Measurements from ENCODE around the gene CDKN2AIPNL.

The CDKN2AIPNL gene, protein sequence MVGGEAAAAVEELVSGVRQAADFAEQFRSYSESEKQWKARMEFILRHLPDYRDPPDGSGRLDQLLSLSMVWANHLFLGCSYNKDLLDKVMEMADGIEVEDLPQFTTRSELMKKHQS

DNA sequence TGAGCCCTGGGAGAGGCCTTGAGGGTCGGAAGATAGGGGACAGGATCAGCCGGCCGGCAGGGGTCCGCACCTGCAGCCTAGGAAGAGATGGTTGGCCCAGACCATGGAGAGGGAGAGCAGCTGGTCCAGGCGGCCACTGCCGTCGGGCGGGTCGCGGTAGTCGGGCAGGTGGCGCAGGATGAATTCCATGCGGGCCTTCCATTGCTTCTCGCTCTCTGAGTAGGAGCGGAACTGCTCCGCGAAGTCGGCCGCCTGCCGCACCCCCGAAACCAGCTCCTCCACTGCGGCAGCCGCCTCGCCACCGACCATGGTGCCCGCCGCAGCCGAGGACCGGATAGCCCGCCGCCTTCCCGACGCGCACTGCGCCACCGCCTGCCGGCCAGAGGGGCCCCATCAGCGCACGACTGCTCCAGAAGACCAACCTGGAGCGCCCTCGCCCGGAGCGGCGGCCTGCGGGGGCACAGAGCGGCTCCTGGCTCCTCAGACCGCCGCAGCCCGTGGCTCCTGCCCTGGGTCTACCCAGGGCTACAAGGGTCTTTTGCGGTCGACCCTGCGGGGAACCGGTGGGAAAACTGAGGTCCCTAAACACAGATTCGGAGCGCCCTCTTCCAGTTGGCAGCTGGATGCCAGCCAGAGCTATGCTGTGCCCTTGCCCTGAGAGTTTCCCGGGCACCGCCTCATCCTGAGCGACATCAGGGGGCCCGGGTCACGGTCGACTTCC lies at the start of gene CDKN2AIPNL:
CDKN2AIPNL (minus strand) TSS at position 336 of the 721 bp plus-strand sequence; CDS start at position 309, 27 bp downstream.
- Histone ChIP-seq H3K9me3 (replicated peaks; ENCODE audit: insufficient read depth, low read length) (no peaks in the 10 kb centered on the region), H3K4me3 (ENCODE audit: low read length) (peak within 1 kb of the TSS; percentile 81), H3K36me3 (replicated peaks; ENCODE audit: insufficient read depth, low read length) (no peaks in the 10 kb centered on the region), H3K4me1 (ENCODE audit: low read length) (peaks cover 11% of the 10 kb centered on the region), H3F3A (ENCODE audit: insufficient read depth, low read length) (peaks cover 4% of the 10 kb centered on the region; the same call in 1 of the 2 replicates), H3K4me2 (ENCODE audit: low read depth, low read length) (peak within 1 kb of the TSS; percentile 100), H3K79me2 (ENCODE audit: low read length) (peaks cover 24% of the 10 kb centered on the region), H2AFZ (ENCODE audit: low read length) (peak within 1 kb of the TSS; percentile 100), H3K9me2 (replicated peaks; ENCODE audit: insufficient read depth, low read length) (no peaks in the 10 kb centered on the region), H4K20me1 (ENCODE audit: insufficient read depth, low read length) (no peaks in the 10 kb centered on the region), H3K27ac (ENCODE audit: low read length) (peak within 1 kb of the TSS; percentile 32; the same call in 1 of the 2 replicates), H3K9ac (ENCODE audit: low read length) (peak within 1 kb of the TSS; percentile 82), H3K27me3 (replicated peaks; ENCODE audit: insufficient read depth, low read length) (no peaks in the 10 kb centered on the region)
- peak; percentile 89 for DNase-seq
- TF ChIP-seq EZH2 (optimal IDR thresholded peaks at IDR 0.05; ENCODE audit: low read depth, low read length) (no peak), EZH2phosphoT487 (IDR thresholded peaks at IDR 0.05; ENCODE audit: low read length) (no peak)
- TF ChIP-seq, protein P1, sequence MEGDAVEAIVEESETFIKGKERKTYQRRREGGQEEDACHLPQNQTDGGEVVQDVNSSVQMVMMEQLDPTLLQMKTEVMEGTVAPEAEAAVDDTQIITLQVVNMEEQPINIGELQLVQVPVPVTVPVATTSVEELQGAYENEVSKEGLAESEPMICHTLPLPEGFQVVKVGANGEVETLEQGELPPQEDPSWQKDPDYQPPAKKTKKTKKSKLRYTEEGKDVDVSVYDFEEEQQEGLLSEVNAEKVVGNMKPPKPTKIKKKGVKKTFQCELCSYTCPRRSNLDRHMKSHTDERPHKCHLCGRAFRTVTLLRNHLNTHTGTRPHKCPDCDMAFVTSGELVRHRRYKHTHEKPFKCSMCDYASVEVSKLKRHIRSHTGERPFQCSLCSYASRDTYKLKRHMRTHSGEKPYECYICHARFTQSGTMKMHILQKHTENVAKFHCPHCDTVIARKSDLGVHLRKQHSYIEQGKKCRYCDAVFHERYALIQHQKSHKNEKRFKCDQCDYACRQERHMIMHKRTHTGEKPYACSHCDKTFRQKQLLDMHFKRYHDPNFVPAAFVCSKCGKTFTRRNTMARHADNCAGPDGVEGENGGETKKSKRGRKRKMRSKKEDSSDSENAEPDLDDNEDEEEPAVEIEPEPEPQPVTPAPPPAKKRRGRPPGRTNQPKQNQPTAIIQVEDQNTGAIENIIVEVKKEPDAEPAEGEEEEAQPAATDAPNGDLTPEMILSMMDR (IDR thresholded peaks at IDR 0.05; ENCODE audit: low read length) = peak; percentile 76

DNA sequence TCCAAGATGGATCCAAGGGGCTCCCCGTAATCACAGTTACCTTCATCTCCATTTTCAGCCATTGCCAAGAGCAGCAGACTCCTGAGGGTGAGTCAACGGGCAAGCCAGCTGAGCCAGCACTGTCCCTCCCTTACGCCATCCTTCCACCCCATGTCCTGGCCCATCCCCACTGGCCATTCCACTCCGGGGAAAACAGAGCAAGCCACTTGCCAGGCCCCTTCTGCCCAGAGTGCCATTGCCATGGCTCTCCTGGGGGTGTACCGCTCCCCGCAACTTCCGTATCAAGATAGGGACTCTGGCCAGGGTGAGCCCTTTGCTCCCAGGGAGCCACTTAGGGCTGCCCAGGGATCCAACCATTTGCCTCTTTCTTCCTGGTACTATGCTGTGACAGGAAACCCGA lies 48.9 kb upstream of the CDKN2AIPNL start:
- H3K9ac ChIP-seq (ENCODE audit: low read length) = no peak overlapping the region
- TF ChIP-seq EZH2 (optimal IDR thresholded peaks at IDR 0.05; ENCODE audit: low read depth, low read length) = no peak
- TF ChIP-seq EZH2phosphoT487 (IDR thresholded peaks at IDR 0.05; ENCODE audit: low read length) = no peak
- TF ChIP-seq, protein P1 (IDR thresholded peaks at IDR 0.05; ENCODE audit: low read length) = no peak
- no peaks in the 10 kb centered on the region for H3K79me2 ChIP-seq (ENCODE audit: low read length)
- no peak overlapping the region for H3K4me2 ChIP-seq (ENCODE audit: low read depth, low read length)
- H3K27ac ChIP-seq (ENCODE audit: low read length) = no peak overlapping the region
- H3F3A ChIP-seq (ENCODE audit: insufficient read depth, low read length) = no peaks in the 10 kb centered on the region
- H3K36me3 ChIP-seq (replicated peaks; ENCODE audit: insufficient read depth, low read length) = no peaks in the 10 kb centered on the region
- DNase-seq = no peak
- no peaks in the 10 kb centered on the region for H3K9me2 ChIP-seq (replicated peaks; ENCODE audit: insufficient read depth, low read length)
- no peaks in the 10 kb centered on the region for H3K9me3 ChIP-seq (replicated peaks; ENCODE audit: insufficient read depth, low read length)
- H3K4me1 ChIP-seq (ENCODE audit: low read length) = peaks cover 7% of the 10 kb centered on the region
- H4K20me1 ChIP-seq (ENCODE audit: insufficient read depth, low read length) = no peaks in the 10 kb centered on the region
- H3K27me3 ChIP-seq (replicated peaks; ENCODE audit: insufficient read depth, low read length) = no peaks in the 10 kb centered on the region
- H2AFZ ChIP-seq (ENCODE audit: low read length) = no peak overlapping the region
- H3K4me3 ChIP-seq (ENCODE audit: low read length) = no peak overlapping the region

DNA sequence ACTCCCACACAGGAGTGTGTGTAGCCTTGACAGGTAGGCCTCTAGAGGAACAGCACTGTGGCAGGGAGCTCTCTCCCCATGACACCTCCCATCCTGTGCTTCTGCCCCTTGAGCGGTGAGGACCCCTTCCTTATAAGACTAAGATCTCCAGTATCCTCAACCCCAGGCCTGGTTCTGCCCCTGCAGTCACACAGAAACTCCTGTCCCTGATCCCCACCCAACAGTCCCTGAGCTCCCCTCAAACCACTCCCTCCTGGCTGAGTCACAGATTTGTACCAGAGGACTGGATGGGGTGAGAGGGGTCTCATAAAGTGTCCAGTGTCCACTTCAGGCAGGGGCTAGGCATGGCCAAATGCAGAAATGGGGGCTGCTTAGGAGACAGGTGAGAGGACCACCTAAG lies 47.8 kb upstream of the CDKN2AIPNL start:
- no peak overlapping the region for H3K9ac ChIP-seq (ENCODE audit: low read length)
- no peaks in the 10 kb centered on the region for H3K36me3 ChIP-seq (replicated peaks; ENCODE audit: insufficient read depth, low read length)
- no peaks in the 10 kb centered on the region for H3K27me3 ChIP-seq (replicated peaks; ENCODE audit: insufficient read depth, low read length)
- H2AFZ ChIP-seq (ENCODE audit: low read length) = no peak overlapping the region
- no peaks in the 10 kb centered on the region for H3K9me3 ChIP-seq (replicated peaks; ENCODE audit: insufficient read depth, low read length)
- H3K4me3 ChIP-seq (ENCODE audit: low read length) = no peak overlapping the region
- H3K9me2 ChIP-seq (replicated peaks; ENCODE audit: insufficient read depth, low read length) = no peaks in the 10 kb centered on the region
- H3K79me2 ChIP-seq (ENCODE audit: low read length) = no peaks in the 10 kb centered on the region
- no peak for DNase-seq
- H3K27ac ChIP-seq (ENCODE audit: low read length) = no peak overlapping the region
- no peaks in the 10 kb centered on the region for H3K4me1 ChIP-seq (ENCODE audit: low read length)
- no peaks in the 10 kb centered on the region for H4K20me1 ChIP-seq (ENCODE audit: insufficient read depth, low read length)
- H3K4me2 ChIP-seq (ENCODE audit: low read depth, low read length) = no peak overlapping the region
- no peaks in the 10 kb centered on the region for H3F3A ChIP-seq (ENCODE audit: insufficient read depth, low read length)
- no peak for TF ChIP-seq EZH2 (optimal IDR thresholded peaks at IDR 0.05; ENCODE audit: low read depth, low read length)
- TF ChIP-seq EZH2phosphoT487 (IDR thresholded peaks at IDR 0.05; ENCODE audit: low read length) = no peak
- TF ChIP-seq, protein P1 (IDR thresholded peaks at IDR 0.05; ENCODE audit: low read length) = no peak
